ENCODE measurements around the gene BIN1.

Gene BIN1

GRCh38 chr2:127074936-127075335 lies 32.0 kb downstream of the BIN1 start:
- no peak for DNase-seq (ENCODE audit: low read depth)

- no peak for DNase-seq (ENCODE audit: low read depth)
Measured at GRCh38 chr2:127074358-127074757, 32.6 kb downstream of the BIN1 start.

GRCh38 chr2:127072970-127073369 lies 34.0 kb downstream of the BIN1 start:
- DNase-seq (ENCODE audit: low read depth) = no peak

- no peak for DNase-seq (ENCODE audit: low read depth)
Measured at GRCh38 chr2:127072396-127072795, 34.6 kb downstream of the BIN1 start.

- DNase-seq (ENCODE audit: low read depth) = no peak
Measured at GRCh38 chr2:127071901-127072328, 35.0 kb downstream of the BIN1 start.

- no peak for DNase-seq (ENCODE audit: low read depth)
Measured at GRCh38 chr2:127070221-127070620, 36.7 kb downstream of the BIN1 start.

- DNase-seq (ENCODE audit: low read depth) = no peak
Measured at GRCh38 chr2:127069536-127069935, 37.4 kb downstream of the BIN1 start.

- DNase-seq (ENCODE audit: low read depth) = no peak
Measured at GRCh38 chr2:127069003-127069402, 38.0 kb downstream of the BIN1 start.

- no peak for DNase-seq (ENCODE audit: low read depth)
Measured at GRCh38 chr2:127068351-127068741, 38.6 kb downstream of the BIN1 start.

- DNase-seq (ENCODE audit: low read depth) = peak; percentile 55
Measured at GRCh38 chr2:127067620-127068350, 39.2 kb downstream of the BIN1 start.

- no peak for DNase-seq (ENCODE audit: low read depth)
Measured at GRCh38 chr2:127066942-127067341, 40.0 kb downstream of the BIN1 start.

GRCh38 chr2:127065940-127066318 lies 41.0 kb downstream of the BIN1 start:
- DNase-seq (ENCODE audit: low read depth) = no peak

GRCh38 chr2:127065299-127065939 lies 41.5 kb downstream of the BIN1 start:
- DNase-seq (ENCODE audit: low read depth) = no peak

- peak; percentile 69 for DNase-seq (ENCODE audit: low read depth)
Measured at GRCh38 chr2:127064642-127065250, 42.2 kb downstream of the BIN1 start.

GRCh38 chr2:127063701-127064590 lies 43.0 kb downstream of the BIN1 start:
- DNase-seq (ENCODE audit: low read depth) = no peak

GRCh38 chr2:127061375-127062273 lies 45.3 kb downstream of the BIN1 start:
- DNase-seq (ENCODE audit: low read depth) = no peak

GRCh38 chr2:127060264-127060945 lies 46.5 kb downstream of the BIN1 start:
- no peak for DNase-seq (ENCODE audit: low read depth)

GRCh38 chr2:127059559-127059958 lies 47.4 kb downstream of the BIN1 start:
- no peak for DNase-seq (ENCODE audit: low read depth)

GRCh38 chr2:127058954-127059252 lies 48.1 kb downstream of the BIN1 start:
- DNase-seq (ENCODE audit: low read depth) = no peak

- DNase-seq (ENCODE audit: low read depth) = no peak
Measured at GRCh38 chr2:127058246-127058953, 48.6 kb downstream of the BIN1 start.
